IPS DF 6.9 (cell line): ENCODE measurements around the gene PSMC4.
"Not testable (repeated sequence)": the region's sequence is repeated elsewhere in the genome, so short reads cannot be mapped to it uniquely, and the experiment has no call there.

Experiments used
- DNase-seq: peaks from one replicate; pipeline ENCODE4 v3.0.0-alpha.2; 2013; ENCODE audit warnings: low read depth, low spot score
- H3K27ac ChIP-seq: one replicate; pipeline ENCODE4 v1.5.1; 2013; ENCODE audit warnings: low read length, control low read depth
- H3K27me3 ChIP-seq: 2 replicates; pipeline ENCODE4 v1.6.1; 2013; ENCODE audit warnings: mild to moderate bottlenecking, low read length; ENCODE audit not compliant: control insufficient read depth, insufficient read depth
- H3K36me3 ChIP-seq: 2 replicates; pipeline ENCODE4 v1.6.1; 2013; ENCODE audit warnings: low read length; ENCODE audit not compliant: control insufficient read depth, insufficient read depth
- H3K4me1 ChIP-seq: 2 replicates; pipeline ENCODE4 v1.6.1; 2013; ENCODE audit warnings: low read length; ENCODE audit not compliant: control insufficient read depth, insufficient read depth
- H3K4me3 ChIP-seq: 2 replicates; pipeline ENCODE4 v1.5.1; 2013; ENCODE audit warnings: mild to moderate bottlenecking, low read length
- H3K9me3 ChIP-seq: 2 replicates; pipeline ENCODE4 v1.6.1; 2013; ENCODE audit warnings: low read length, inconsistent platforms; ENCODE audit not compliant: control insufficient read depth, insufficient read depth
- WGBS: extraction: QIAGEN DNeasy Blood & Tissue Kit; methylation state at CpG from one replicate; pipeline ENCODE4 v1.1.7; 2013; ENCODE audit warnings: mixed read lengths, missing lambda C conversion rate; ENCODE audit not compliant: insufficient read length, insufficient coverage; 5-methylcytosine and 5-hydroxymethylcytosine counted together

The PSMC4 gene

DNA sequence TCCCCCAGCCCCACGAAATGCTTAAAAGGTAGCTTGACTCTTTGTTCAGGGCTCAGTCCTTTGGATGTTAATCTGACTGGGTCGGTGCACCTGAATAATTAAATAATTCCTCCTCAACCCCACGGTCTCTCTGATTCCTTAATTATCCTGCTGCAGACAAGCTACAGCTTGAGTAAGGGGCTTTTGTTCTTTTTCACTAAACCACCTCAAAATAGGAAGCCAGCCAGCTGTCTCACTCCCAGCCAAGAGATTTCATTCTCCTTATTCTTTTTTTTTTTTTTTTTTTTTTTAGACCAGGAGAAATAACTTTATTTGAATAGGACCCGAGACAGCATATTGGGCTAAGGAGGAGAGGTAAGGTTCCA is 28.6 kb upstream of the PSMC4 start:
- WGBS: no CpG with 5 or more reads among the region's 4 CpGs
- no peak overlapping the region for H3K27ac ChIP-seq

DNA sequence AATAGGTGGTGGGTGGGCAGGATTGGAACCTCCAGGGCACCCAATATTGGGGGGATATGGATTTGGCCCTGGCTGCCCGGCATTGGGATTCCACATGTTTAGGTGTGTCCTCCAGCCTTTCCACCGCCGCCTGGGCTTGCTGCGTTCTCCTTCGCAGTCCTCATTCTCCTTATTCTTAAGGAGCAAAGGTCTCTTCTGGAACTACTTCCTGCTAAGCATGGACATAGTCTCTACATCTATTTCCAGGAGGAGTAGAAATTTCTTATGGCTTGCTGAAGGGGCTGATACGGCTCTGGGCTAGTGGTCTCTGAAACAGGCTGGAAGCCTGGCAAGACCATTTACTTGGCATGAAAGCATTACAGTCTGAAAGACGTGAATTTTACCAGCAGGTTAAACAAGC is 27.4 kb upstream of the PSMC4 start:
- no CpG with 5 or more reads among the region's 7 CpGs for WGBS
- Histone ChIP-seq H3K36me3 (no peaks in the 10 kb centered on the region), H3K27ac (no peak overlapping the region), H3K4me3 (no peak overlapping the region), H3K4me1 (no peaks in the 10 kb centered on the region), H3K27me3 (no peaks in the 10 kb centered on the region), H3K9me3 (no peaks in the 10 kb centered on the region)
- DNase-seq: no peak

More for the DNA sequence above, 28.6 kb upstream of the PSMC4 start:
- Histone ChIP-seq H3K4me1 (no peaks in the 10 kb centered on the region), H3K36me3 (no peaks in the 10 kb centered on the region), H3K4me3 (no peak overlapping the region), H3K27me3 (no peaks in the 10 kb centered on the region), H3K9me3 (no peaks in the 10 kb centered on the region)
- DNase-seq: no peak

- no peak overlapping the region for H3K27ac ChIP-seq
- no peak overlapping the region for H3K4me3 ChIP-seq
- no peaks in the 10 kb centered on the region for H3K9me3 ChIP-seq
- H3K4me1 ChIP-seq: no peaks in the 10 kb centered on the region
- H3K36me3 ChIP-seq: no peaks in the 10 kb centered on the region
- WGBS: no CpG with 5 or more reads among the region's 4 CpGs
- no peaks in the 10 kb centered on the region for H3K27me3 ChIP-seq
- no peak for DNase-seq
Observed at GRCh38 chr19:39946532-39946931, 24.4 kb upstream of the PSMC4 start.

- Histone ChIP-seq H3K27ac (no peak overlapping the region), H3K9me3 (no peaks in the 10 kb centered on the region), H3K4me3 (no peak overlapping the region), H3K27me3 (no peaks in the 10 kb centered on the region), H3K36me3 (no peaks in the 10 kb centered on the region), H3K4me1 (no peaks in the 10 kb centered on the region)
- WGBS: no CpG with 5 or more reads among the region's 2 CpGs
- no peak for DNase-seq
Observed at GRCh38 chr19:39949026-39949747, 21.8 kb upstream of the PSMC4 start.

DNA sequence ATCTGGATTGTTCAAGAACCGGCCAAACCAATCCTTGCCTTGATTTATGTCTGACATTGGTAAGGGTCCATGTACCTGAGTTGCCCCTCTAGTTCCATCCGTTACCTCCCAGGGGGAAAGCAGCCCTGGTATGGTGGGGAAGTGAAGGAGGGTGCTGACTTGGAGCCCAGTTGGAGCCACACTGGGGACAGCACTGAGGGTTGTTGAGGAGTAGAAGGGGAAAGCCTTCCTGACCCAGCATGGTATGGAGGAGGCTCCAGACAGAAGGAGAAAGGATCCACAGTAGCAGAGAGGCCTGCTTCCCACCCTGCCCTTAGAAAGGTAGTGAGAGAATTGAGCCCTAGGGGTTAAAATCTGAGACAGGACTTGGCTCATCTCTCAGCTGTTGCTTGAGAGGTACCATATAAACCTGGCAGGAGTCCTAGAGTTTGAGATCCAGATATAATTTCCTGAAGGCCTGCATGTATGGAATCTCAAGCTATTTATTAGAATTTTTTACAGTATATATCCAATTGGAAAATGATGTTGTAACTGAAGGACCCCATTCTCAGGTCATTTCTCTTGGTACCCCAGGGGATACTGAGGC is 19.8 kb upstream of the PSMC4 start:
- no peak for DNase-seq
- no peaks in the 10 kb centered on the region for H3K9me3 ChIP-seq
- H3K4me1 ChIP-seq: no peaks in the 10 kb centered on the region
- no peaks in the 10 kb centered on the region for H3K27me3 ChIP-seq
- no CpG with 5 or more reads among the region's 2 CpGs for WGBS
- no peaks in the 10 kb centered on the region for H3K36me3 ChIP-seq
- no peak overlapping the region for H3K4me3 ChIP-seq
- H3K27ac ChIP-seq: no peak overlapping the region

- Histone ChIP-seq H3K27ac (no peak overlapping the region), H3K9me3 (no peaks in the 10 kb centered on the region), H3K4me3 (no peak overlapping the region), H3K27me3 (no peaks in the 10 kb centered on the region), H3K36me3 (no peaks in the 10 kb centered on the region), H3K4me1 (no peaks in the 10 kb centered on the region)
- no peak for DNase-seq
- WGBS: no CpG with 5 or more reads among the region's 3 CpGs
Observed at GRCh38 chr19:39951686-39952085, 19.3 kb upstream of the PSMC4 start.

GRCh38 chr19:39953915-39954314 is 17.1 kb upstream of the PSMC4 start:
- Histone ChIP-seq H3K9me3 (no peaks in the 10 kb centered on the region), H3K4me3 (no peak overlapping the region), H3K27ac (no peak overlapping the region), H3K36me3 (no peaks in the 10 kb centered on the region), H3K4me1 (no peaks in the 10 kb centered on the region), H3K27me3 (no peaks in the 10 kb centered on the region)
- no peak for DNase-seq
- no CpG with 5 or more reads among the region's 7 CpGs for WGBS

DNA sequence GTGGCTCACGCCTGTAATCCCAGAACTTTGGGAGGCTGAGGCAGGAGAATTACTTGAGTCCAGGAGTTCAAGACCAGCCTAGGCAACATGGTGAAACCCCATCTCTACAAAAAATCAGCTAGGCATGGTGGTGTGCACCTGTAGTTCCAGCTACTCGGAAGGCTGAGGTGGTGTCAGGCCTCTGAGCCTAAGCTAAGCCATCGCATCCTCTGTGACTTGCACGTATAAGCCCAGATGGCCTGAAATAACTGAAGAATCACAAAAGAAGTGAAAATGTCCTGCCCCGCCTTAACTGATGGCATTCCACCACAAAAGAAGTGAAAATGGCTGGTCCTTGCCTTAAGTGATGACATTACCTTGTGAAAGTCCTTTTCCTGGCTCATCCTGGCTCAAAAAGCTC is 13.1 kb upstream of the PSMC4 start:
- H3K36me3 ChIP-seq, H3K27me3 ChIP-seq, H3K4me3 ChIP-seq, H3K27ac ChIP-seq, H3K9me3 ChIP-seq, DNase-seq, H3K4me1 ChIP-seq: not testable (repeated sequence)
- no CpG with 5 or more reads among the region's 5 CpGs for WGBS

- H3K4me1 ChIP-seq, H3K36me3 ChIP-seq, H3K4me3 ChIP-seq, H3K9me3 ChIP-seq, H3K27ac ChIP-seq, H3K27me3 ChIP-seq, DNase-seq: not testable (repeated sequence)
- WGBS: no CpG with 5 or more reads among the region's 3 CpGs
Observed at GRCh38 chr19:39958942-39959341, 12.0 kb upstream of the PSMC4 start.

- not testable (repeated sequence) for H3K36me3 ChIP-seq, H3K4me3 ChIP-seq, H3K27ac ChIP-seq, H3K4me1 ChIP-seq, DNase-seq, H3K27me3 ChIP-seq, H3K9me3 ChIP-seq
- no CpG with 5 or more reads among the region's 13 CpGs for WGBS
Observed at GRCh38 chr19:39959407-39959806, 11.6 kb upstream of the PSMC4 start.

DNA sequence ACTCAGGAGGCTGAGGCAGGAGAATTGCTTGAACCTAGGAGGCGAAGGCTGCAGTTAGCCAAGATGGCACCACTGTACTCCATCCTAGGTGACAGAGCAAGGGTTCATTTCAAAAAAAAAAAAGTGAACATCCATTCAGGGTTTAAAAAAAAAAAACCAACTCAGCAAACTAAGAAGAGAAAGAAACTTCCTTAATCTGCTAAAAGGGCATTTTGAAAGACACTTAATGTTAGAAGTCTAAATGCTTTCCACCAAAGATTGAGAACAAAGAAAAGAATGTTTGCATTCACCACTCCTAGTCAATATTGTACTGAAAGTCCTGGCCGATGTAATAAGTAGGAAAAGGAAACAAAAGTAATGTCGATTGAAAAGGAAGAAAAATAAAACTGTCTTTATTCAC is 7.1 kb upstream of the PSMC4 start:
- no peaks in the 10 kb centered on the region for H3K9me3 ChIP-seq
- no peak overlapping the region for H3K4me3 ChIP-seq
- no CpG with 5 or more reads among the region's 3 CpGs for WGBS
- DNase-seq: no peak
- H3K36me3 ChIP-seq: no peaks in the 10 kb centered on the region
- H3K27ac ChIP-seq: no peak overlapping the region
- H3K4me1 ChIP-seq: no peaks in the 10 kb centered on the region
- H3K27me3 ChIP-seq: no peaks in the 10 kb centered on the region
